Endothelial cell (in vitro differentiated cells): ENCODE results near the gene HCN2. TPM values are rescaled to one million over a fixed set of nuclear protein-coding genes. Genes with fewer than 3 reads are reported as not detected.
A peak's percentile ranks its signal among the peaks of the same experiment; 100 is the strongest.

Experiments
- DNase-seq: peaks from one replicate; pipeline ENCODE4 v3.0.0; 2021; ENCODE audit warnings: low spot score
- H3K27ac Mint-ChIP-seq: one replicate; pipeline ENCODE4 v1.8.0; 2021; ENCODE audit warnings: mixed read lengths, inconsistent platforms; ENCODE audit not compliant: unreplicated experiment
- H3K27me3 Mint-ChIP-seq: one replicate; pipeline ENCODE4 v1.8.0; 2021; ENCODE audit warnings: mild to moderate bottlenecking, moderate library complexity, mixed read lengths, inconsistent platforms; ENCODE audit not compliant: unreplicated experiment
- H3K36me3 Mint-ChIP-seq: one replicate; pipeline ENCODE4 v1.8.0; 2021; ENCODE audit warnings: mild to moderate bottlenecking, low read depth, mixed read lengths, inconsistent platforms; ENCODE audit not compliant: unreplicated experiment
- H3K4me1 Mint-ChIP-seq: one replicate; pipeline ENCODE4 v1.8.0; 2021; ENCODE audit warnings: mild to moderate bottlenecking, mixed read lengths, inconsistent platforms; ENCODE audit not compliant: unreplicated experiment
- H3K4me3 Mint-ChIP-seq: one replicate; pipeline ENCODE4 v1.8.0; 2021; ENCODE audit warnings: mild to moderate bottlenecking, mixed read lengths, inconsistent platforms; ENCODE audit not compliant: unreplicated experiment
- H3K9me3 Mint-ChIP-seq: one replicate; pipeline ENCODE4 v1.8.0; 2021; ENCODE audit warnings: mixed read lengths, inconsistent platforms; ENCODE audit not compliant: unreplicated experiment
- total RNA-seq: library from RNA; stranded (reverse); fragmentation: NEBNext Ultra II Directional; extraction: Animal tissue kit (Norgen Biotek cat#: 25700); gene quantifications from one replicate; pipeline ENCODE4 v1.2.1, GENCODE V29; 2021; ENCODE audit not compliant: unreplicated experiment
- TF ChIP-seq, protein P1 (sequence below): fragments of 200-600 bp; sonication (generic); IDR thresholded peaks from one replicate; pipeline ENCODE4 v1.5.0; 2021; ENCODE audit warnings: antibody characterized with exemption; ENCODE audit not compliant: unreplicated experiment

The HCN2 gene
- total RNA-seq, 1 donor from 2014 or later, result 0.28 TPM

DNA sequence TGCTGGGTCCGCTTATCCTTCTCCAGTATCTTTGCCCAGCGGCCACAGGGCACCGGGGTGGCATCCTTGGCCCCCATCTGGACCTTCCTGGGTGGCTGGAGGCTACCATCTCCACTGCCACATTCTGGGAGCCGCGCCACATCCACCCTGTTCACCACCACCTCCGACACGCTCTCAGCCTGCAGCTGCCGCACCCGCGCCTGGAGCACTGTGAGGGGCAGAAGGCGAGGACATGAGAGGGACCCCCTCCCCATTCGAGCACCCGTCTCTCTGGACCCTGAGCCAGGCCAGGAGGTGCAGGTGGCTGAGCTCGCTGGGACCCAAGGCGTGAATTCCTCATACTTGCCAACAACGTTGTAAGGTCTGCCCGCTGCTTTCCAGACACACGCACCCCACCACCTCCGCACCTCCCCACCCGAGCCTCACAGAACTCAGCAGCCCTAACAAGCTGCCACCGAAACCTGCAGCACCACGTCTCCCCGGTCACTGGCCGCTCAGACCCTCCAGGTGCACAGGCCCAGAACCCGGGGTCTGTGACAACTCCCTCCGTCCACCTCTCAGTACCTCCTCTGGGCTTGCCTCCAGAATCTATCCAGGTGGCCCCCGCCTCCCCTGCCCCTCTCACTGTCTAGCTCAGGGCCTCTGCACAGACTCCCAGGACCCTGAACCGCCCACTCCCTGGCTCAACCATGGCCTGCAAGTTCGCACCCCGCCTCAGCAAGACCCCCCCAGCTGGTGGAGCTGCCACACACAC, 40.5 kb downstream of the HCN2 start:
- H3K27ac Mint-ChIP-seq, result no peak overlapping the region
- no peaks in the 10 kb centered on the region for H3K4me1 Mint-ChIP-seq
- no peak for DNase-seq
- no peaks in the 10 kb centered on the region for H3K9me3 Mint-ChIP-seq
- peaks cover 14% of the 10 kb centered on the region for H3K36me3 Mint-ChIP-seq
- H3K27me3 Mint-ChIP-seq, result peaks cover 5% of the 10 kb centered on the region
- TF ChIP-seq, protein P1, sequence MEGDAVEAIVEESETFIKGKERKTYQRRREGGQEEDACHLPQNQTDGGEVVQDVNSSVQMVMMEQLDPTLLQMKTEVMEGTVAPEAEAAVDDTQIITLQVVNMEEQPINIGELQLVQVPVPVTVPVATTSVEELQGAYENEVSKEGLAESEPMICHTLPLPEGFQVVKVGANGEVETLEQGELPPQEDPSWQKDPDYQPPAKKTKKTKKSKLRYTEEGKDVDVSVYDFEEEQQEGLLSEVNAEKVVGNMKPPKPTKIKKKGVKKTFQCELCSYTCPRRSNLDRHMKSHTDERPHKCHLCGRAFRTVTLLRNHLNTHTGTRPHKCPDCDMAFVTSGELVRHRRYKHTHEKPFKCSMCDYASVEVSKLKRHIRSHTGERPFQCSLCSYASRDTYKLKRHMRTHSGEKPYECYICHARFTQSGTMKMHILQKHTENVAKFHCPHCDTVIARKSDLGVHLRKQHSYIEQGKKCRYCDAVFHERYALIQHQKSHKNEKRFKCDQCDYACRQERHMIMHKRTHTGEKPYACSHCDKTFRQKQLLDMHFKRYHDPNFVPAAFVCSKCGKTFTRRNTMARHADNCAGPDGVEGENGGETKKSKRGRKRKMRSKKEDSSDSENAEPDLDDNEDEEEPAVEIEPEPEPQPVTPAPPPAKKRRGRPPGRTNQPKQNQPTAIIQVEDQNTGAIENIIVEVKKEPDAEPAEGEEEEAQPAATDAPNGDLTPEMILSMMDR, result no peak
- peak overlapping the region; percentile 11 for H3K4me3 Mint-ChIP-seq

DNA sequence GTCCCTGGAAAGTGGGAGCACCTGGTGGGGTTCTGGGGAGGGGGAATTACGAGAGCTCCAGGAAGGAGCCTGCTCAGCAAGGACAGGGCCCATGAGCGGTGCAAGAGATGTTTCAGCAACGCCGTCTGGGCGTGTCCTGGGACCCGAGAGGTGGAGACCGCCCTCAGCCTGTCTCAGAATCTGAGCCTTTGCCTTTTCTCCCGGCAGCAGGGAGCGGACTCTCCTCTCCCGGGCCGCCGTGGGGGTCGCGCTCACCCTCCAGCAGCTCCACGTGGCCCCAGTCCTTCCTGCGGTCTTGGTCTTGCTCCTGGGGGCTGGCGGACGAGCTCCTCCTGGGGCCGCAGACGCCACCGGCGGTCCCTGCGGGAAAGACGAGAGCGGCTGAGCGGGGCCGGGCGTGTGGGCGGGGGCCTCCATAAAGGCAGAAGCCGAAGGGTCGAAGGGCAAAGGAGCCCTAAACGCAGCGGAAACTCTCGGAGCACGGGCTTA, 42.9 kb downstream of the HCN2 start:
- Mint-ChIP-seq H3K4me1 (no peaks in the 10 kb centered on the region), H3K27ac (no peak overlapping the region), H3K4me3 (peak overlapping the region; percentile 98), H3K27me3 (peaks cover 11% of the 10 kb centered on the region), H3K9me3 (no peaks in the 10 kb centered on the region), H3K36me3 (peaks cover 6% of the 10 kb centered on the region)
- TF ChIP-seq, protein P1, result no peak
- peak; percentile 51 for DNase-seq

DNA sequence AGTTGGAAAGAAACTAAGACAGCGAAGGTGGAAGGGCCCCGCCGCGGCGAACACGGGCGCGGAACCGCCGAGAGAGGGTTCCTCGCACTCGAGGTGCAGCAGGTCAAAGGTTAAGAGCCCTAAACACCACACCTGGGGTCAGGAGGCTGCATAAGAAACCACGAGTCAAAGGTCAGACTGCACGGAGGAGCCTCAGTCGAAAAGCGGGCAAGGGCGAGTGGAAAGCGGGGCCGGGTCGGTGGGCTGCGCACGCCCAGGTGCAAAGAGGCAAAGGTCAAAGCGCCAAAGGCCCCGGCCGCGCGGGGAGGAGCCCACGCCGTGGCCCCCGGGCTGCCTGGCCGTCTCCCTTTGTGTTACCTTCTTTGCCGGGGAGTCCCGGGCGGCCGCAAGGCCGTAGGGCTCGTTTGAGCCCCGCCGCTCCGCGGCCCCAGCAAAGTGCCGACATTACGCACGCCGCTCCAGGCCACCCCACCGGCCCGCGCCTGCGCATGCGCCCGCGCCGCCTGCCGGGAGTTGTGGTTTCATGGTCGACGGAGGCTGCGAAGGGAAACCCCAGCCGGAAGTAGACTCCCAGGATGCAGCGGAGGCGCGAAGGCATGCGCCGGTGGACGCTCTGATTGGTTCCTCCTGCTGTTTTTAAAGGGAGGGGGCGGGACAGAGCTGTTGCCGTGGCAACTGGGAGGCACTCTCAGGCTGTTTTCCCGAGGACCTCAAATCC, 43.5 kb downstream of the HCN2 start, which contains the start of gene POLRMT:
TSS of gene POLRMT (minus strand) at position 470 of the 718 bp plus-strand sequence. CDS start at position 445, 25 bp downstream.
- Mint-ChIP-seq H3K4me3 (peak within 1 kb of the TSS; percentile 98), H3K27ac (peak within 1 kb of the TSS; percentile 92), H3K4me1 (no peaks in the 10 kb centered on the region), H3K9me3 (no peaks in the 10 kb centered on the region), H3K27me3 (peaks cover 15% of the 10 kb centered on the region), H3K36me3 (peaks cover 6% of the 10 kb centered on the region)
- peak; percentile 94 for DNase-seq
- TF ChIP-seq, protein P1, result no peak

DNA sequence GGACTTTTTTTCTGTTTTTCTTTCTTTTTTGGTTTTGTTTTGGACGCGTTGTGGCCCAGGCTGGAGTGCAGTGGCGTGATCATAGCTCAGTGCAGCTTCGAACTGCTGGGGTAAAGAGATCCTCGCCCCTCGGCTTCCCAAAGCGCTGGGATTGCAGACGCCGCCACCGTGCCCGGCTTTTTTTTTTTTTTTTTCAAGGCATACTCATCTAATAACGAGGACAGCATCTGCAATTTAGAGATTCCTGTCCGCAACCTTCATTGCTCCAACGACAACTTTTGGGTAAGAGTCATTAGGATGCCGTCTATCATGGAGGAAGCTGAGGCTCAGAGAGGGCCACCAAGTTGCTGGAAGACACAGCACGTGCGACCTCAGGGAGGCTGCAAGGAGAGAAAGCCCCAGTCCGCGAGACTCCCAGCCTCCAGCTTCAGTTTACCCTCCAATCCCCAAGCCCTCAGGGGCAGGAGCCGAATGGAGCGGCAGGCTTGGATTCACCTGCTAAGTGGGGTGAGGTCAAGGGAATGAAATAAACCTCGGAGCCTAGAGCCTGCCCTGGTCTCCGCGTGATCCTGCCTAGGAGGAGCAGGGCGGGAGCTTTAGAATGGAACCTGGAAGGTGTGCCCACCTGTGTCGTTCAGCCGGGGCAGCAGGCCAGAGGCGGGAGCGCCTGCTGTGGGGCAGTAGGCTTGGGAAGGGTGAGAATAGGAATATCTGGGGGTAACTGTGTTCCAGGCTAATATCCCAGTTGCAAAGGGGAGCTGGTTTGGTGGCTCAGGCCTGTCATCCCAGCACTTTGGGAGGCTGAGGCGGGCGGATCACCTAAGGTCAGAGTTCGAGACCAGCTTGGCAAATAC, 44.3 kb downstream of the HCN2 start:
- peak overlapping the region; percentile 95 for H3K4me3 Mint-ChIP-seq
- H3K9me3 Mint-ChIP-seq, result no peaks in the 10 kb centered on the region
- DNase-seq, result no peak
- H3K27me3 Mint-ChIP-seq, result peaks cover 16% of the 10 kb centered on the region
- TF ChIP-seq, protein P1, result no peak
- H3K36me3 Mint-ChIP-seq, result peaks cover 6% of the 10 kb centered on the region
- peak overlapping the region; percentile 92 for H3K27ac Mint-ChIP-seq
- no peaks in the 10 kb centered on the region for H3K4me1 Mint-ChIP-seq
